DMS 273 treated with DMSO at 0.1 percent for 48 hours (cell line): ENCODE results near the gene SLC17A7.

Experiments used
- DNase-seq: peaks from one replicate; lab custom pipeline; 2025; lab: John Stamatoyannopoulos, UW

The SLC17A7 gene

DNA sequence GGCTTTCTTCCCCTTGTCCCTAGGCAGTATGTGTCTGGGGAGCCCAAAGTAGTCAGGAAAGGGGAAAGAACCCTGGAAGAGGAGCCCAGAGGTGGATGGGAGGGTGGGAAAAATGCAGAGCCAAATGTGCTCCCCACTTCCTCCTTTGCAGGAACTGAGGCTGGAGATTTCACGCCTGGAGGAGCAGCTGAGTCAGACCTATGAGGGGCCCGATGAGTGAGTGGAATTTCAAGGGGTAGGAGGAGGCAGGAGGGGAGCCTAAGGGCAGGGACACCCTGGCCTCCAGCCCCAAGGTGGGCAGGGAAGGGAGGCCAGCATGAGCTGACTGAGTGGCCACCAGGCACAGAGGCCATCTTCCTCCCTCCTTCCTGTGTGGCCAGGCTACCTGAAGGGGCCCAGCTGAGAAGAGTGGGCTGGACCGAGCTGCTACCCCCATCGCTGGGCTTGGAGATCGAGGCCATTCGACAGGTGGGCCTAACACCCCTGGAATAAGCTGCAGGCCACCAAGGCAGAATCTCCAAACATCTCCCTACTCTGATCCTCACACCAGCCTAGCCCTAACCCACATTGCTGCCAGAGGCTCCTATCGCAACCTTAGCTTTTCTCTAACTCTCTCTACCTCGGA is 32.4 kb downstream of the SLC17A7 start:
- no peak for DNase-seq

DNA sequence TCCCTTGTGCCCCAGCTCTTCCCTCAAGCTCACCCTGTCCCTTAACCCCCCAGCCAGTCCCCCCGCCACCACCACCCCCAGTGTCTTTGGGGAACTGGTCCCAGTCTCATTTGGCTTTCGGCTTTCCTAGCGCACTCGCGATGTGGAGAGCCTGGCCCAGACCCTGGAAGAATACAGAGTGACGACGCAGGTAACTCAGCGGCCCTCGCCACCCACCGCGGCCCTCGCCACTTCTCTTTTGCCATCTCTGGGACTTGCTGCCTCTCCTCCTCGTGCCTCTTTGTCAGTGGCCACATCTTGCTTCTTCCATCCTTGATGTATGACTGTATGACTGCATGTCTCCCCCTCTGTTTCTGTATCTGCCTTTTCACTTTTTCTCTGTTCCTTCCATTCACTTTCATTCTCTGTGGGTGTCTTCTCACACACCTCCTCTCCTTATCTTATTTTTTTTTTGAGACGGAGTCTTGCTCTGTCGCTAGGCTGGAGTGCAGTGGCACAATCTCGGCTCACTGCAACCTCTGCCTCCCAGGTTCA is 33.8 kb downstream of the SLC17A7 start:
- DNase-seq = no peak

DNA sequence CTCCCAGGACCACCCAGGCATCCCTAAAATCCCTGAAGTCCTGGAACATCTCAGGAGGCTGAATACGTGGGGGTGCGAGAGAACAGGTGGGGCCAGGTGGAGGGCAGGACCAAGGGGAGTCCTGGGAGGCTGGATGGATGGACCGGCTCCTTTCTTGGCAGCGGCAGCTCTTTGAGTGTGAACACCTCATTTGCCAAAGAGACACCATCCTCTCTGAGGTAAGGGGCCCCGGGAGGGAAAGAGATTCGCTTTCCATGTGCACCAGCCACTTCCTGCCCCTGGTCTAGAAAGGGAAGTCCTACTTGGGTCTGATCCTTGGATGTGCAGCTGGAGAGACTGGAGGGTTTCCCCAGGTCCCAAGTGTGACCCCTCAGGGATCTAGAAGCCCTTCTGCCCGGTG is 34.2 kb downstream of the SLC17A7 start:
- DNase-seq = no peak

DNA sequence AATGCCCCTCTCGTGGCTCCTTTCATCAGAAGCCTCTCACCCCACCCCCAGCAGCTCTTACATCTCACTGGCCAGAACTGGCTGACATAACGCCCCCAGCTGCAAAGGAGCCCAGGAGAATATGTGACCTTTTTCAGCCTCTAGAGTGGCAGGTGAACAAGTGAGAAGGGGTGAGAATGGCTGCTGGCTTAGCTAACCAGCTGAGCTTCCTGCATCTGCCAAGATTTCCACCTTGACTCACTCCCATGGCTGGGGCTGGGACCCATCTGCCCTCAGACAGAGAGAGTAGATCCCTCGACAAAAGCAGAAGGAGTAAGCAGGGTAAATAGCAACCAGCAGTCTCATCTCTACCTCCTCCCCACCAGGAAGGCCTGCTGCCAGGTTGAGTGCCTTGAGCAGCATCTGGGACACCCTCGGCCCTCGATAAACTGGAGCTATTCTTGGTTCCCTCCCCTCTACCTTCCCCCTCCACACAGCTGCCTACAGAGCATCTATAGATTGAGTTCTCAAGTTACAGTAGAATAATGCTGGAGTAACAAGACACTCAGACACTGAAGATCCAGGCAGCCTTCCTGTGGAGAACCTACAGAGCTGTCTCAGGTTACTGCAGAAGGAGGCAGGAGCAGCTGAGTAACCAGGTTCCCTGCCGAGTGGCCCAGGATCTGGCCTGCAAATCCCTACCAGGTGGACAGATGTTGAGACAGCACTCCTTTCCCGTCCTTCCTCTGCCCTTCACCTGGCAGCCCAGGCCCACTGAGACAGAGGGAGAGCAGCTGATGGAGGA is 37.7 kb downstream of the SLC17A7 start:
- peak; percentile 98 for DNase-seq

DNA sequence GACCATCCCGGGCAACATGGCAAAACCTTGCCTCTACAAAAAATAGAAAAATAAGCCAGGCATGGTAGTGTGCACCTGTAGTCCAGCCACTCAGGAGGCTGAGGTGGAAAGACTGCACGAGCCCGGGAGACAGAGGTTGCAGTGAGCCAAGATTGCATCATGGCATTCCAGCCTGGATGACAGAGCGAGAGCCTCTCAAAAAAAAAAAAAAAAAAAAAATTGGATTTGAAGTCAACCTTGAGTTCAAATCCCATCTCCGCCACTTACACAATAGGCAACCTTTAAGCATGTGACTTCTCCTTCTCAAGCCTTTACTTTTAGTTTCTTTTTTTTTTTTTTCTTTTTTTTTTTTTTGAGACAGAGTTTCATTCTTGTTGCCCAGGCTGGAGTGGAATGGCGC is 41.3 kb downstream of the SLC17A7 start:
- no peak for DNase-seq

DNA sequence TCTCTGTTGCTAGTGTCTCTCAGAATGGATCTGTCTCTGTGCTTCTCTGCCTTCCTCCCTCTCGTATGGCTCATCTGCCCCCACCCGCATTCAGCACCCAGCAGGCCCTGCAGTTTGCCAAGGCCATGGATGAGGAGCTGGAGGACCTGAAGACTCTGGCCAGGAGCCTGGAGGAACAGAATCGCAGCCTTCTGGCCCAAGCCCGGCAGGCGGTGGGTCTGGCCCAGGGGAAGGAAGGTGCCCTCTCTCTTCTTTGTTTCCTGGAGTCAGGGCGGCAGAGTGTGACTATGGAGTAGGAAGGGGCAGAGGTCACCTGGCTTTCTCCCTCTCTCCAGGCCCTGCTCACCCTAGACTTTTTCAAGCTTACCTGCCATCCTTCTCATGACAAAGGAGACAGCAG is 42.4 kb downstream of the SLC17A7 start:
- no peak for DNase-seq

DNA sequence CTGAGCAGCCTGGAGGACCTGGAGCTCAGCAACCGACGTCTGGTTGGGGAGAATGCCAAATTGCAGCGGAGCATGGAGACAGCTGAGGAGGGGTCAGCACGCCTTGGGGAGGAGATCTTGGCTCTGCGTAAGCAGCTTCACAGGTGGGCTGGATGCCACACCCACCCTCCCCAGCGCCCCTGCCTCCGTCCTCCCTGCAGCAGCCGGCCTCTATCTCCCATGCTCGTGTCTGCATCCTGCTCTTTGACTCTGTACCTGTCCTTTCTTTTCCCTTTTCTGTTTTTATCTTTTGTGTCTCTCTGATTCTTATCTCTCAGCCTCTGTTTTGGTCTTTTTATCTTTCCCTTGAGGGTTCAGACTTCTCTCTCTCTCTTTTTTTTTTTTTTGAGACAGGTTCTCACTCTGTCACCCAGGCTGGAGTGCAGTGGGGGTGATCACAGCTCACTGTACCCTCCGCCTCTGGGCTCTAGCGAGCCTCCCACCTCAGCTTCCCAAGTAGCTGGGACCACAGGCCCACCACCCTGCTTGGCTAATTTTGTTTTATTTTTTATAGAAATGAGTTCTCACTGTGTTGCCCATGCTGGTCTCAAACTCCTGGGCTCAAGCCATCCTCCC is 43.2 kb downstream of the SLC17A7 start:
- no peak for DNase-seq

DNA sequence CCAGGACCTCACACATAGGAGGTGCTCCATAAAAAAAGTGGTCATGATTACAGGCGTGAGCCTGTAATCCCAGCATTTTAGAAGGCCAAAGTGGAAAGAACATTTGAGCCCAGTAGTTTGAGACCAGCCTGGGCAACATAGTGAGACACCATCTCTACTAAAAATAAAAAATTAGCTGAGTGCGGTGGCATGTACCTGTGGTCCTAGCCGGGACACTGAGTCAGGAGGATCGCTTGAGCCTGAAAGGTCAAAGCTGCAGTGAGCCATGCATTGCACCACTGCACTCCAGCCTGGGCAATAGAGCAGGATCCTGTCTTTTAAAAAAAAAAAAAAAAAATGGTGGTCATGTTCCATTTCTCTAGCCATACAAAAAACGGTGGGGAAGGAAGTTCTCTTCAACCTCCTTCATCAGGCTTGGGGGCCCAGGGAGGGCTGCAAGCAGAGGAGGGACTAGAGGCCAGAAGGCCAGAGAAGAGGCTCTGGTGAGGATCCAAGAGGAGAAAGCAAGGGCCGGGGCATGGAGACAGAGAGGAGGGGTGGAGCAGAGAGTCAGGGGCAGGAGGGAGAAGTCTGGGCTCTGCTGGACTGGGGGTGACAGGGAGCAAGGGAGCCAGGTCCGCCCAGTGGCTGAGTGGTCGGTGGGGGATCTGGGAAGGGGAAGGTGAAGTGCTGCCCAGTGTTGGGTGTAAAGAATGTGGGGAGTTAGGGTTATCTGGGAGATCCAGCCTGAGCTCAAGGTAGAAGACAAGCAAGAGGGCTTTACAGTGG is 44.4 kb downstream of the SLC17A7 start:
- no peak for DNase-seq

DNA sequence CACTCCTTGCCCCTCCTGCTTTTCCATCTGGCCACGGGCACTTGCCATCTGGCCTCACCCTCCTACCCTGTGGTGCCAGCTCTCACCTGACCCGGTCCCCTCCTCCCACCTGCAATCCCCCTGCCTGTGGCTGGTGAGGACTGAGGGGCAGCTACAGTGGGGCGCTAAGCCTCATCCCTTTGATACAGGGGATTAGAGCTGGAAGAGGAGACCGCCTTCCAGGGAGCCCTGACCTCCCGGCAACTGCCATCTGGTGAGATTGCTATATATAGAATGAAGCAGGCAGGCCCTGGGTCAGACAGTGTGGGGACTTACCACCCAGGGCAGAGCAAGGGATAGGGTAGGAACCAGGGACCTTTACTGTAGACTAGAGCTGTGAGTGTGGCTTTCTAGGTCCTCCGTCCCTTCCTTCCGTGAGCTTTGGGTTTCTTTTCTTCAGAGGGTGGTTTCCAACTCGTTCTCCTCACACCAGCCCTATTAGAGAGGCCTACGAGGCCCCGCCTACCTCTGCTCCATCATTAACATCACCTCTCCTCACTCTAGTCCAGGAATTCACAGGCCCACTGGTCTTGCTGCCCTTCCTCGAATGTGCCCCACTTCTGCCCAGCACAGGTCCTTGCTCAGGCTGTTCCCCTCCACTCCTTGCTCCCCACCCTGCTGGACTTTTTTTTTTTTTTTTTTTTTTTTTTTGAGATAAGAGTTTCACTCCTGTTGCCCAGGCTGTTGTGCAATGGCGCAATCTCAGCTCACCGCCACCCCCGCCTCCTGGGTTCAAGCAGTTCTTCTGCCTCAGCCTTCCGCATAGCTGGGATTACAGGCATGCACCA is 45.5 kb downstream of the SLC17A7 start:
- peak; percentile 64 for DNase-seq

DNA sequence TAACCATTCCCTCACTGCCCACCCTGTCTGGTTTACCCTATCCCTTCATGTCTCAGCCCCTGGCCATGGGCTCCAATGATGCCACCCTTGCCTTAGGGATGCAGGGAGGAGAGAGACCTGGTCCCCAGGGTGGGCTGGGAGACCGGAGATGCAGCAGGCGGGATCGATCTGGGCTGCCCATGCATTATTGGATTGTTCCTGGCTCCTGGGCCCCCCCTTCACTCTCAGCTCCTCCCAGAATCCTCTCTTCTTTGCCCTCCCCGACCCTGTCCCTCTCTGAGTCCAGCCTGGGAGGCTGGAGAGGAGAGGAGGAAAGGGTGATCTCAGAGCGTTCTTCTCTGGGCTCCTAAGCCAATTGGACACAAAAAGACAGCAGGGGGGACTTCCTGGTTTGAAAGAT is 47.4 kb downstream of the SLC17A7 start:
- no peak for DNase-seq

DNA sequence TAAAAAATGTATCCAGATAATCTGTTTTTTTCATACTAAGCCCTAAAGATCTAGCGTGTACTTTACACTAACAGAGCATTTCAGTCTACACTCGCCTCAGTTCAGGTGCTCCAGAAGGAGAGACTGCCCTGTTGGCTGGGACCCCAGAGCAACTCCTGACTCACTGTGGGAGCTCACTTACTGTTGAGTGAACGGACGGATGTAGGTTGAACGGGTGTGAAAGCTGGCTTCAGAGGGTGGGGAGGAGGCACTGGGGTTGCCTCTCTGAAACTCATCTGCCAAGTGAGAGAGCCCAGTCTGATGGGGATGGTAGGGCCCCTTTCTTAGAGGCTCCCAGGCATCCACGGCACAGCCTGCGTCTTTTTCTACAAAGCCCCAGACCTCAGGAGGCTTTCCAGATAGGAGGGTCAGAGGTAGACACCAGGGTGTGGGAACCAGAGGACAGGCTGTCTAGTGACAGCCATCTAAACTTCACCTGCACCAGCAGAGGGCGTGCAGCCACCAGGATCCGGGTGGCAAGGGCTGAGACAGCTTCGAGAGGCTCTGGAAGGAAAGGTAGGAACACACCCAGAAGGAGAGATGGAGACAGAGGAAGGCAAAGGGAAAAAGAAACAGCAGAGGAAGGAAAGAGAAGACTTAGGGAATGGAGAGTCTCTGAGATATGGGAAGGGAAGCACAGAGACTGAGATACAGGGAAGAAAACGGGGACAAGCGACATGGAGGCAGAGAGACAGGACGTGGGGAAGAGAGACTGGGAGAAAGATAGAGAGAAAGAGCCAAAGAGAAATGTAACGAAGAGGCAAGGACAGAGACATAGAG is 49.5 kb downstream of the SLC17A7 start:
- DNase-seq = peak; percentile 64

DNA sequence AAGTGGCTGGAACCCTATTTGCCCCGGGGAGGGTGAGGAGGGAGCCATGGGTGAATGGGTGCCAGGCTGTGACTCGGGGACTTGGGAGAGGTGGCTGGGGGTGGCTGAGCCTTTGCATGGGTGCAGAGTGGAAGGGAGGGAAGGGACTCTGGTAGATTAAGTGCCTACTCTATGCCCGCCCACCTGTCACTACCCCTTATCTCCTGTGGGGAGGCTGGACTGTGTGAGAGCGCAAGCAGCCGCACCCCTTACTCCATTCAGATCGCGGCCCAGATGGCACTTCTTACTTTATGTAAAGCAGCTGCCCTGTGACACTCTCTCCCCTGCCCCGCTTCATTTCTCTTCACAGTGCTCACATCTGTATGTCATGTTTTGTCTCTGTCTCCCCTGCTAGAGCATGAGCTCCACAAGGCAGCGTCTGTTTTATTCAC is 50.4 kb downstream of the SLC17A7 start:
- DNase-seq = no peak

DNA sequence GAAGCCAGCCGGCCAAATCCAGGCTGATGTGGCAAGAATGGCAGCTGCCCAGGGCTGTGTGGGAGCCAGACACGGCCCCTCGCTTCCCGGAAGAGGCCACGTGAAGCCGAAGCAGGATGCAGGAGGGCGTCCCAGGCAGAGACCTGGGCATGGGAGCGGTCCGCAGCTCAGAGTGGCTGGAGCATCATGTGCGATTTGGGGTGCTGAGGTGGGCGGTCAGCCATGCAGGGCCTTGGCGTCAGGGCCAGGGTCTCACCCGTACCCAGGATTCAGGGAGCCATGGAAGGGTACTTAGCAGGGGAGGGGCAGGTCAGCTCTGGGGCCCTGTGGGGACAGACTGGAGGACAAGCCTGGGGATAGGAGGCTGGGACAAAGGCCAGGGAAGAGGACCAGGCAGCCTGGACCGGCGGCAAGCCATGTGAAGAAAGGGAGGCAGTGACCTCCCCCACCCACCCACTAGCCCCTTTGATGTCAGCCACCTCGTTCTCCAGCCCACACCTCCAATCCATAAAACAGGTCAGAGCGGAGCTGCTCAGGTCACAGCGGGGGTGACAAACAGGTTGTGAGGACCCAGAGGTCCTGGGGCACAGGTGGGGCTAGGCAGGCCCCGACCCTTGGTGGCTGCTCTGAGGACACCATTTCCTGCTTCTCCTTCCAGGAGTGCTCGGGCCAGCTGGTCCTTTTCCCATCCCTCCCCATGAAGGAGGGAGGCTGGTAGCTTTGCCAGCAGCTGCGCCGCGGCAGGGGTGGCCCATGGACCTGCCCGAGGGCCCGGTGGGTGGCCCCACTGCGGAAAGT is 51.0 kb downstream of the SLC17A7 start:
- DNase-seq = no peak

DNA sequence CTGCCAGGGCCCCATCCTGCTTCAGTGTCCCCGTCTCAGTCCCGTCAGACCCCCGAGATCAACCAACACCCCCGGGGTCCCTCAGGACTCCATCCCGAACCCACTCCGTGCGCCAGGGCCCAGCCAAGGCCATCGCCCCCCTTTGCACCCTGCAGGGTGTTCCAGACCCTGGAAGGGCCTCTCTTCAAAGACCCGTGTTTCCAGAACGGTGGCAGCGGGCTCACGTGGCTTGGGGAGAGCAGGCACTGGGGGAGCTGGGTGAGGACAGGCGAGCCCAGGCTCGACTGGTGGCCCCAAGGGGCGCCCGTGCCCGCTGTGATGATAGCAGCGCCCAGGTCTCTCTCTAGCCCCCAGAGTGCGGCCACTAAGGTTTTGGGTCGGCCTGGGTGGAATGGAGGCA is 51.9 kb downstream of the SLC17A7 start:
- DNase-seq = no peak

DNA sequence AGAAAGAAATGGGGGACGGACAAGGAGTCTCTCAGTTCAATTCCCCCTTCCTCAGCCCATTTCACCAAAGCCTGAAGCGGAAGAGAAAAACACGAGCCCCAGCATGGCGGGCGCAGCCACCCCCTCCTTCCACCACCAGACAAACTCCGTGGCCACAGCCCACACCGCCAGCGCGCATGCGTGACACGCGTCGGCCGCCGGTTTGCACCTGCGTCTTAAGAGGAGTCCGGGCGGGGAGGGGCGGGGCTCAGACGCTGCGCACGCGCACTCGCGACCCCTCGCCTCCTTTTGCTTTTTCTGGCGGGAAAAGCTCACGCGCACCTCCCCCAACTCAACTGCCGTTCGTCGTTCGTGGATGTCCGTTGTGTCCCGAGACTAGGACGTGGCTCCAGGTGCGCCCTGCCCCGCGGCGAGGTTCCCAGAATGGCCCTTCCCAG is 53.4 kb downstream of the SLC17A7 start, which contains the start of gene KASH5:
KASH5 (plus strand) TSS at position 314 of the 437 bp plus-strand sequence. CDS start 2,635 bp downstream, outside the sequence.
- DNase-seq = no peak

DNA sequence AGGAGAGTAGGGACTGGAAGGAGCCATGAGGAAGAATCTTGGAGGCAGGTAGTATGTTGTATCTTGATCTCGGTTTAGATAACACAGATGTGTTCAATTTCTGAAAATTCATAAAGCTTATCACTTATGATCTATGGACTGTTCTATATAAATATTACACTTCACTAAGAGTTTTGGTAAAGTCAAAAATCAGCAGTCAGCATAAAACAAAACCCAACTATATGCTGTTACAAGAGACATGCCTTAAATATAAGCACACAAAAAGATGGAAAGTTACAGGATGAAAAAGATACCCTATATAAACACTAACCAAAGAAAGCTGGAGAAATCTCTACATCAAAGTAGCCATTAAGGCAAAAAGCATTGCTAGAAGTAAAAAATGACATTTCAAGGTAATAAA is 57.7 kb downstream of the SLC17A7 start:
- DNase-seq = no peak

DNA sequence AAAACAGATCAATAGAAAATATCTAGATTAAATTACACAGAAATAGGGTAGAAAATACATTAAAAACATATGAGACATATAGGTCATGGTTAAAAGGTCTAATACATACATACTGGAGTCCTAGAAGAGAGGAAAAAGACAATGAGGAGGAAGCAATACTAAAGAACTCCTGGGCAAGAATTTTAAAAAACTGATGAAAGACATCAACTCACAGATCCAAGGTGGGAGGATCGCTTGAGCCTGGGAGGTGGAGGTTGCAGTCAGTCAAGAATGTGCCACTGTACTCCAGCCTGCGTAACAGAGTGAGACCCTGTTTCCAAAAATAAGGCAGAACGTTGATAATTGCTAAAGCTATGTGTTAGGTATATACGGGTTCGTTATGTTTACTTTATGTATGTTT is 58.7 kb downstream of the SLC17A7 start:
- DNase-seq = no peak

DNA sequence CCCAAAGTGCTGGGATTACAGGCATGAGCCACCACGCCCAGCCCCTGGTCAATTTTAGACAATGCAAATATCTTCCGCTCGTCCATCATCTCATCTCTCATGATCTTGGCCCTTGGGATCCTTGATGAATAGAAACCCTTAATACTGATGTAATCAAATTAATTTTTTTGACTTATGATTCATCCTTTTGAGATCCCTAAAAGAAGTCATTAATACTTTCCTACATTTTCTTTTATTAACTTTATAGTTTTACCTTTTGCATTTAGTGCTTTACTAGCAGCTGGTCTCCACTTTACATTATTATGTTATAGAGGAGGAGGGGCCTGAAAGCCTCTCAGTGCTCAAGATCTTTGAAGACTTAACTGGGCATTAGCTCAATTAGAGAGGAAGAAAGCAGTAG is 60.9 kb downstream of the SLC17A7 start:
- DNase-seq = no peak
